HG03469 (cell line): ENCODE data around the gene PROZ.

ENCODE experiments used
- ATAC-seq: cut with Tn5 transposase; IDR thresholded peaks from one replicate; pipeline ENCODE4 v1.9.1; 2021; ENCODE audit warnings: mild to moderate bottlenecking, moderate library complexity, moderate number of reproducible peaks; ENCODE audit not compliant: unreplicated experiment

Gene PROZ

GRCh38 chr13:113139577-113139976 is 18.9 kb upstream of the PROZ start:
- no peak for ATAC-seq

GRCh38 chr13:113140677-113141600 is 17.5 kb upstream of the PROZ start:
- ATAC-seq, result no peak

GRCh38 chr13:113141601-113141970 is 16.9 kb upstream of the PROZ start:
- ATAC-seq, result no peak

GRCh38 chr13:113142876-113143275 is 15.6 kb upstream of the PROZ start:
- no peak for ATAC-seq

- no peak for ATAC-seq
Measured at GRCh38 chr13:113143466-113144254, 14.8 kb upstream of the PROZ start.

- no peak for ATAC-seq
Measured at GRCh38 chr13:113144255-113144629, 14.2 kb upstream of the PROZ start.

- ATAC-seq, result no peak
Measured at GRCh38 chr13:113145496-113145895, 13.0 kb upstream of the PROZ start.

- ATAC-seq, result no peak
Measured at GRCh38 chr13:113145911-113146598, 12.4 kb upstream of the PROZ start.

GRCh38 chr13:113146750-113147149 is 11.7 kb upstream of the PROZ start:
- no peak for ATAC-seq

- no peak for ATAC-seq
Measured at GRCh38 chr13:113147206-113147605, 11.2 kb upstream of the PROZ start.

GRCh38 chr13:113148407-113148806 is 10.0 kb upstream of the PROZ start:
- no peak for ATAC-seq

- ATAC-seq, result no peak
Measured at GRCh38 chr13:113148940-113149503, 9.4 kb upstream of the PROZ start.

GRCh38 chr13:113149711-113150549 is 8.5 kb upstream of the PROZ start:
- no peak for ATAC-seq

GRCh38 chr13:113150550-113151365 is 7.7 kb upstream of the PROZ start:
- no peak for ATAC-seq

GRCh38 chr13:113151745-113152690 is 6.4 kb upstream of the PROZ start:
- no peak for ATAC-seq

GRCh38 chr13:113152691-113152983 is 5.8 kb upstream of the PROZ start:
- no peak for ATAC-seq

GRCh38 chr13:113152984-113153809 is 5.3 kb upstream of the PROZ start:
- no peak for ATAC-seq
